GM19372 (cell line): ENCODE measurements around the gene ENO3.

Experiments
- ATAC-seq: cut with Tn5 transposase; IDR thresholded peaks from one replicate; pipeline ENCODE4 v1.9.1; 2021; ENCODE audit warnings: mild to moderate bottlenecking, low read depth, moderate library complexity; ENCODE audit not compliant: unreplicated experiment

The ENO3 gene

GRCh38 chr17:4971826-4972225 lies 20.9 kb downstream of the ENO3 start:
- ATAC-seq = no peak

- no peak for ATAC-seq
These were observed 21.4 kb downstream of the ENO3 start for GRCh38 chr17:4972322-4972721.

- ATAC-seq = no peak
These were observed 21.8 kb downstream of the ENO3 start for GRCh38 chr17:4972752-4973151.

- ATAC-seq = no peak
These were observed 22.6 kb downstream of the ENO3 start for GRCh38 chr17:4973256-4974114.

GRCh38 chr17:4974115-4974670 lies 23.3 kb downstream of the ENO3 start:
- no peak for ATAC-seq

GRCh38 chr17:4978726-4979125 lies 27.8 kb downstream of the ENO3 start:
- ATAC-seq = no peak

- no peak for ATAC-seq
These were observed 29.8 kb downstream of the ENO3 start for GRCh38 chr17:4980644-4981216.

GRCh38 chr17:4982305-4982704 lies 31.4 kb downstream of the ENO3 start:
- no peak for ATAC-seq

GRCh38 chr17:4986403-4986802 lies 35.5 kb downstream of the ENO3 start:
- ATAC-seq = no peak

GRCh38 chr17:4986951-4987766 lies 36.2 kb downstream of the ENO3 start, which contains the start of gene CAMTA2:
Gene CAMTA2 (minus strand): TSS chr17:4987675. CDS start chr17:4986222, 1,453 bp downstream.
- ATAC-seq = peak; percentile 70

- peak; percentile 9 for ATAC-seq
These were observed 37.0 kb downstream of the ENO3 start for GRCh38 chr17:4987767-4988567.

- no peak for ATAC-seq
These were observed 43.2 kb downstream of the ENO3 start for GRCh38 chr17:4994081-4994595.

- peak; percentile 82 for ATAC-seq
These were observed 46.5 kb downstream of the ENO3 start, which contains the start of the genes INCA1 and KIF1C for GRCh38 chr17:4997302-4998026. Gene INCA1 (minus strand): TSS chr17:4997522. CDS start chr17:4994437, 3,085 bp downstream. Gene KIF1C (plus strand): TSS chr17:4997950. CDS start chr17:5000247, 2,297 bp downstream.

- ATAC-seq = no peak
These were observed 47.3 kb downstream of the ENO3 start for GRCh38 chr17:4998027-4998731.

- no peak for ATAC-seq
These were observed 48.0 kb downstream of the ENO3 start for GRCh38 chr17:4998732-4999429.

- no peak for ATAC-seq
These were observed 48.6 kb downstream of the ENO3 start for GRCh38 chr17:4999430-5000093.

GRCh38 chr17:5000237-5000639 lies 49.3 kb downstream of the ENO3 start:
- no peak for ATAC-seq
